Kidney (tissue), 14 donors: ENCODE data around the gene CCDC82. TPM values are rescaled to one million over a fixed set of nuclear protein-coding genes. Genes with fewer than 3 reads are reported as not detected.

ENCODE experiments used
- DNase-seq, 5 donors: peaks; one replicate each; pipeline ENCODE4 v3.0.0-alpha.2; 2013 to 2020
- FAIRE-seq: peaks from 2 replicates; lab custom pipeline; 2012; peaks lifted over from hg19 to GRCh38; lab: Jason Lieb, UNC
- H3K27ac ChIP-seq, 2 donors: one replicate each; pipeline ENCODE4 v1.7.0; 2013; ENCODE audit warnings: low read depth in 2 of 2, low read length in 2 of 2, inconsistent platforms in 1 of 2
- H3K27me3 ChIP-seq: one replicate; pipeline ENCODE4 v1.7.1; 2013; ENCODE audit warnings: low read length, inconsistent platforms; ENCODE audit not compliant: control insufficient read depth, insufficient read depth
- H3K36me3 ChIP-seq, 3 donors: one replicate each; pipeline versions ENCODE4 v1.7.0 to v1.7.1; 2013; ENCODE audit warnings: low read length in 3 of 3, control low read depth in 1 of 3, inconsistent platforms in 1 of 3; ENCODE audit not compliant: insufficient read depth in 3 of 3, control insufficient read depth in 2 of 3
- H3K4me1 ChIP-seq, 3 donors: one replicate each; pipeline versions ENCODE4 v1.7.0 to v1.7.1; 2013; ENCODE audit warnings: low read length in 3 of 3, inconsistent platforms in 1 of 3, low read depth in 1 of 3; ENCODE audit not compliant: control insufficient read depth in 2 of 3, insufficient read depth in 2 of 3
- H3K4me3 ChIP-seq, 3 donors: one replicate each; pipeline versions ENCODE4 v1.7.0 to v1.8.1; 2013; ENCODE audit warnings: low read length in 3 of 3, control low read depth in 1 of 3, inconsistent platforms in 1 of 3
- H3K9ac ChIP-seq, 3 donors: one replicate each; pipeline versions ENCODE4 v1.7.0 to v1.7.1; 2013; ENCODE audit warnings: low read length in 3 of 3, control low read depth in 1 of 3, inconsistent platforms in 1 of 3
- H3K9me3 ChIP-seq, 3 donors: one replicate each; pipeline versions ENCODE4 v1.7.0 to v1.7.1; 2013; ENCODE audit warnings: low read length in 3 of 3, control low read depth in 1 of 3, inconsistent platforms in 1 of 3; ENCODE audit not compliant: control insufficient read depth in 2 of 3, insufficient read depth in 1 of 3
- CTCF ChIP-seq: IDR thresholded peaks from 3 replicates; pipeline ENCODE4 v1.5.1; 2012; ENCODE audit warnings: mild to moderate bottlenecking, moderate library complexity, borderline replicate concordance; ENCODE audit not compliant: insufficient read depth; ENCODE audit errors: extremely low read depth
- intact Hi-C: fragments of 100-400 bp; cut with DNase I; formaldehyde crosslinking; loops from one replicate; pipeline ENCODE4 v1.11.1; 2022
- polyA plus RNA-seq: library from polyadenylated mRNA; stranded (reverse); fragments of 350-450 nt; fragmentation: Illumina TruSeq; extraction: RNeasy Lipid Tissue Mini Kit (QIAGEN cat#74804); gene quantifications from one replicate; pipeline ENCODE4 v1.2.3, GENCODE V29; 2014; ENCODE audit warnings: low read depth, low replicate concordance; ENCODE audit not compliant: insufficient read depth
- total RNA-seq: library from RNA; stranded (reverse); fragmentation: NEBNext Ultra II Directional; extraction: Animal tissue kit (Norgen Biotek cat#: 25700); gene quantifications from one replicate; pipeline ENCODE4 v1.2.1, GENCODE V29; 2021
- donor health status: control.
- donor health status: control.
- donor health status: control.
- donor health status: control.
- donor health status: control.
- donor health status: DM: yes; HTN: yes; CAD: no.
- donor health status: Normal renal cell carcinoma (clear cell type).

The CCDC82 gene
- total and polyA plus RNA-seq, 2 donors from 2014 or later, result 13.0 to 25.8 TPM

GRCh38 chr11:96338910-96339705, 50.6 kb downstream of the CCDC82 start:
- TF ChIP-seq CTCF, result no peak
- H3K4me1 ChIP-seq, result peaks cover 17 to 49% (median 48%) of the 10 kb centered on the region in 3 donors
- no peaks in the 10 kb centered on the region for H3K36me3 ChIP-seq
- no peak for FAIRE-seq
- H3K27ac ChIP-seq, result peak overlapping the region; percentile 89 to 93
- DNase-seq, result peak in 2 of 5 donors; percentile 28 to 60
- intact Hi-C loops, result no loop called here
- no peaks in the 10 kb centered on the region for H3K27me3 ChIP-seq
- peak overlapping the region; percentile 15 to 78 (median 52) for H3K9ac ChIP-seq
- peak overlapping the region; percentile 30 to 98 (median 88) for H3K4me3 ChIP-seq
- no peaks in the 10 kb centered on the region for H3K9me3 ChIP-seq

DNA sequence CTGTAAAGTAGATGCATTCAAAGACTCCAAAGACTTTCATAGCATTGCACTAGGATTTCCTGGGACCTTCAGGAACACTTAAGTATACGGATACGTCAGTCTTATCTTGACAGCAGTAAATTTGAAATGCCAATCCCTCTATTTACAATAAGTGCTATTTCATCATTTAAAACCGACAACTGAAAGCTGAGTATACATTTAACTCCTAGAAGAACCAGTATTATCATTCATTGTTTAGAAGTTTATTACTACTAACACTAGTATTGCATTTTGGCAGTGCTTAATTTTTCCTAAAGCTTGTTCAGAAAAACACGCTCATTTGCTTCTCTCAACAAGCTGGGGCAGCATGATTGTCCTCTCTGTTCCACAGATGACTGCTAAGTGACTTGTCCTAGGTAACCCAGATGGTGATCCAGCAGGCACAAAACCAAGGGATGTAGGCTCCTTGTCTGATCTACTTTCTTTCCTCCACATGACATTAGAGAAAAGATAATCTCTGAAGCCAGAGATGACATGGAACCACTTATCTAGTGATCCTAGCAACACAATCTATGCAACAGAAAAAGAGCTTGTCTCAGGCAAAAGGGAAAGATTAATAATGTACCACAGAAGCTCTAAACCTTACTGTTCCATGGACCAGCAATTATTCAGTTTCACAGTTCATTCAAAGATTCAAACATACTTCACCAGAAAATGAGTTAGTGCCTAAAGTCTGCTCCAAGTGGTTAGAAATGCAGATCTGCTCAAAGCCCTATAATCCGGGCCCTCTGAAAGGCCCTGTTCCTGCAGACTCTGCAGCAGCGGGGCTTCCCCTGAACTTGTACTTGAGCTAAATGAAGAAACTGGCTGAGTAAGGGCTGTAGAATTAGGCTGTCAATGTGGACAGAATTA, 51.9 kb downstream of the CCDC82 start:
- H3K27me3 ChIP-seq, result no peaks in the 10 kb centered on the region
- TF ChIP-seq CTCF, result no peak
- DNase-seq, result peak in 2 of 5 donors; percentile 23 to 61
- H3K36me3 ChIP-seq, result no peaks in the 10 kb centered on the region
- H3K27ac ChIP-seq, result peak overlapping the region; percentile 74 to 89
- H3K9ac ChIP-seq, result peak overlapping the region; percentile 8 to 78 (median 46)
- peaks cover 18 to 60% (median 50%) of the 10 kb centered on the region in 3 donors for H3K4me1 ChIP-seq
- no peaks in the 10 kb centered on the region for H3K9me3 ChIP-seq
- FAIRE-seq, result no peak
- H3K4me3 ChIP-seq, result peak overlapping the region; percentile 13 to 98 (median 88)
- intact Hi-C loops, result no loop called here

- H3K4me1 ChIP-seq, result peaks cover 26 to 71% (median 50%) of the 10 kb centered on the region in 3 donors
- TF ChIP-seq CTCF, result no peak
- no peaks in the 10 kb centered on the region for H3K36me3 ChIP-seq
- H3K27ac ChIP-seq, result peak overlapping the region in 1 of 2 donors; percentile 21
- no peaks in the 10 kb centered on the region for H3K9me3 ChIP-seq
- peak in 2 of 5 donors; percentile 81 to 85 for DNase-seq
- intact Hi-C loops, result no loop called here
- no peaks in the 10 kb centered on the region for H3K27me3 ChIP-seq
- H3K9ac ChIP-seq, result no peak overlapping the region
- H3K4me3 ChIP-seq, result no peak overlapping the region
- FAIRE-seq, result no peak
These were observed 54.3 kb downstream of the CCDC82 start for GRCh38 chr11:96335388-96335787.
